ENCODE measurements around the gene HCFC2.

DNA sequence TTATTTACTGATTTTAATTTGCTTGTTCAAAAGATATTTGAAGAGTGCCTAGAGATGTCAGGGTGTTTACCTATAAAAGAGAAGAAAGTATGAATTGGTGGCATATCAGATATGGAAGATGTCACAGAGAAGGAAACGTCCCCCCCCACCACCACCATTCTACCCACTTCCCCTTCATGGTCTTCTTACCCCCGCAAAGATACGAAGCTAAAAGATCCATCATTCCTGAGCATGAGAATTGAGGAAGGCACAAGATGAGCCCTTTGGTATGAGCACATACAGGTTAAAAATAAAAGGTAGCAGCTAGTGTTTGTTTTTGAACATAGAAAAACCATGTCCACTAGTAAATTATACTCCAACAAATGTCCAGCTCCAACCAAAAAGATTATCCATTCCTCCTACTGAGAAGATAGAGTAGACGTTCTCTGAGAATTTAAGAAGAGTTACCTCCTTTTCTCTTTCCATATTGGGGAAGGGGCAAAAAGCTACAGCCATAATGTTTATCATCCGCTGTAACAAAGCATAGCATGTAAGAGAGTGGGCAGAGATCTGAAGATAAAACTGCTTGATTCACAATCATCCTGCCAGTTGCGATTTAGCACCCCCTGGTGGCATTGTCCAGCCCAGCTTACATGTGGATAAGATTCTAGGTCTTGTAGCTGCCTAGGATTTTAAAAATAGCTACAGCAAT, 44.6 kb downstream of the HCFC2 start:
- TF ChIP-seq SUZ12 (IDR thresholded peaks at IDR 0.05; ENCODE audit: extremely low read depth, insufficient read depth, insufficient read length) (no peak), YY1 (IDR thresholded peaks at IDR 0.05; ENCODE audit: insufficient read depth, insufficient read length) (no peak), ZNF274 (IDR thresholded peaks at IDR 0.05; ENCODE audit: low read depth, low read length) (no peak)
